Measurements from ENCODE around the gene AMDHD2.

DNA sequence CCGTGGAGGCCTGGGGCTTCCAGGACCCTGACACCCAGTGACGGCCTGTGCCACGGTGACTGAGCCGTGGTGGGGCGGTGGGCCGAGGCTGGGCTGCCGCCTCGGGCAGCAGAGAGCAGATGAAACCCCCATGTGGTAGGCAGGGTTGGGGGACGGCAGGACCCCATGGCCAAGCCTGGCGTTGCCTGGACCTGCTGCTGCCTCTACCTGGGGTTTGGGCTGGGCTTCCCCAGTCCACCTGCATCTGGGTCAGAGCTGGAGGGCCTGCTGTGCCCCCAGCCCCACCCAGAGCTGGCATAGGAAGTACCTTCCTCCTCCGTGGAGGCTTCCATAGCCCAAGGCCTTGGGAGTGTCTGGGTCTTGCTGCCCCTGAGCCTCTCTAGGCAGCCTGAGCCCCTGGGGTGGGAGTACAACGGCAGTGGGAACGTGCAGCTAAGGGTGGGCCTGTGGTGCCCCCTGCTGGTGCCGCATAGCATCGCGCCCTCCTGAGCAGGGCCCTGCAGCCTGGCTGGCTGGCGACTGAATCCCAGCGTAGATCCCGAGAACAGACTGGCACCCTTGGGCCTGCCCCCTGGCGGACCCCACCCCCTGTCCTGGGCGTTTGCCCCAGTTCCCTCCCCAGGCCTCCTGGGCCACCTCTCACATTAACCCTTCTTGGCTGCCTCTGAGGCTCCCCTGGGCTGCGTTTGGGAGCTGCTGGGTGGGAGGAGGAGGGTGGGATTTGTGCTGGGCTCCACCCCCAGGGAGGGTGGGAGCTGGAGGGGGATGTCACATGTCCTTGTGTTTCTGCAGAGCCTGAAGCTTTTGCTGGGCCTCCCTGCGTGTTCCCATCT is 19.0 kb upstream of the AMDHD2 start:
- TF ChIP-seq, protein P1, sequence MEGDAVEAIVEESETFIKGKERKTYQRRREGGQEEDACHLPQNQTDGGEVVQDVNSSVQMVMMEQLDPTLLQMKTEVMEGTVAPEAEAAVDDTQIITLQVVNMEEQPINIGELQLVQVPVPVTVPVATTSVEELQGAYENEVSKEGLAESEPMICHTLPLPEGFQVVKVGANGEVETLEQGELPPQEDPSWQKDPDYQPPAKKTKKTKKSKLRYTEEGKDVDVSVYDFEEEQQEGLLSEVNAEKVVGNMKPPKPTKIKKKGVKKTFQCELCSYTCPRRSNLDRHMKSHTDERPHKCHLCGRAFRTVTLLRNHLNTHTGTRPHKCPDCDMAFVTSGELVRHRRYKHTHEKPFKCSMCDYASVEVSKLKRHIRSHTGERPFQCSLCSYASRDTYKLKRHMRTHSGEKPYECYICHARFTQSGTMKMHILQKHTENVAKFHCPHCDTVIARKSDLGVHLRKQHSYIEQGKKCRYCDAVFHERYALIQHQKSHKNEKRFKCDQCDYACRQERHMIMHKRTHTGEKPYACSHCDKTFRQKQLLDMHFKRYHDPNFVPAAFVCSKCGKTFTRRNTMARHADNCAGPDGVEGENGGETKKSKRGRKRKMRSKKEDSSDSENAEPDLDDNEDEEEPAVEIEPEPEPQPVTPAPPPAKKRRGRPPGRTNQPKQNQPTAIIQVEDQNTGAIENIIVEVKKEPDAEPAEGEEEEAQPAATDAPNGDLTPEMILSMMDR (IDR thresholded peaks at IDR 0.05) = peak; percentile 94
- no peak for TF ChIP-seq ZFX (IDR thresholded peaks at IDR 0.05; ENCODE audit: borderline replicate concordance)
